PC-3 (cell line): ENCODE results near the gene ST6GALNAC2.

Experiments
- EZH2 ChIP-seq: fragments of 300-600 bp; sonication (generic); IDR thresholded peaks from one replicate; pipeline ENCODE4 v1.6.1; 2017; ENCODE audit warnings: antibody characterized with exemption, mild to moderate bottlenecking, low read length; ENCODE audit not compliant: unreplicated experiment
- EZH2phosphoT487 ChIP-seq: fragments of 300-600 bp; sonication (generic); IDR thresholded peaks from 2 replicates; pipeline ENCODE4 v1.6.1; 2018; ENCODE audit warnings: mild to moderate bottlenecking, antibody characterized with exemption, low read length, borderline replicate concordance
- TF ChIP-seq, protein P1 (sequence below): fragments of 300-600 bp; sonication (generic); conservative IDR thresholded peaks from 2 replicates; pipeline ENCODE4 v1.5.1; 2017; ENCODE audit warnings: antibody characterized with exemption, low read depth, mild to moderate bottlenecking, low read length

DNA sequence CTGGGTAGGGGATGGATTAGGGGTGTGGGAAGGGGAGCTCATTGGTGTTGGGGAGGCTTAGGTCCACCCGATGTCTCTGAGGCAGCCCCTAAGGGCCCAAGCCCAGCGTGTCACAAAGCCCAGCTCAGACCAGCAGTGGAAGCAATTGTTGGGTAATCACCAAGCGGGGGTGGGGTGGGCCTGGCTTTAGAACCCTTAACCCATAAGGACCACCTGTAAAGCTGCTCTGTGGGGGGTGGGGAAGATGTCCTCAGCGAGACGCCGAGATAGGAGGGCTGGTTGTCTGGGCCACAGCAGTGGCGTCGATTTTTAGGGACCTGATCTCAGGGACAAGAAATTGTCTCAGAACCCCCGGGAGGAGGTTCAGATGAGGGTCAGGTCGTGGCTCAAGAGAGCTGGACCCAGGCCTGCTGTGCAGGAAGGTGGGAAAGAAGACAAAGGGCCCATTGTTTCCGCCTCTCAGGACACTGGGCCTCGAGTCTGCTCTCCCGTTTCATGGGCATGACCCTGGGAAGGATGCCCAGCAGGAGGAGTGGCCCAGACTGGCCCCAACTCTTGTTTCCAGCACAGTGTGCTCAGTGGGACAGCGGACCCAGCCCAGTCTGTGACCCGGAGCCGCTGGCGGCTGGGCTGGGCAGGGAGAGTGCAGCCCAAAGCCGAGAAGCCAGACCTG, 15.9 kb downstream of the ST6GALNAC2 start:
- TF ChIP-seq, protein P1, sequence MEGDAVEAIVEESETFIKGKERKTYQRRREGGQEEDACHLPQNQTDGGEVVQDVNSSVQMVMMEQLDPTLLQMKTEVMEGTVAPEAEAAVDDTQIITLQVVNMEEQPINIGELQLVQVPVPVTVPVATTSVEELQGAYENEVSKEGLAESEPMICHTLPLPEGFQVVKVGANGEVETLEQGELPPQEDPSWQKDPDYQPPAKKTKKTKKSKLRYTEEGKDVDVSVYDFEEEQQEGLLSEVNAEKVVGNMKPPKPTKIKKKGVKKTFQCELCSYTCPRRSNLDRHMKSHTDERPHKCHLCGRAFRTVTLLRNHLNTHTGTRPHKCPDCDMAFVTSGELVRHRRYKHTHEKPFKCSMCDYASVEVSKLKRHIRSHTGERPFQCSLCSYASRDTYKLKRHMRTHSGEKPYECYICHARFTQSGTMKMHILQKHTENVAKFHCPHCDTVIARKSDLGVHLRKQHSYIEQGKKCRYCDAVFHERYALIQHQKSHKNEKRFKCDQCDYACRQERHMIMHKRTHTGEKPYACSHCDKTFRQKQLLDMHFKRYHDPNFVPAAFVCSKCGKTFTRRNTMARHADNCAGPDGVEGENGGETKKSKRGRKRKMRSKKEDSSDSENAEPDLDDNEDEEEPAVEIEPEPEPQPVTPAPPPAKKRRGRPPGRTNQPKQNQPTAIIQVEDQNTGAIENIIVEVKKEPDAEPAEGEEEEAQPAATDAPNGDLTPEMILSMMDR, result no peak
- TF ChIP-seq EZH2phosphoT487, result no peak
- TF ChIP-seq EZH2, result no peak
